PC-9 (cell line): ENCODE measurements around the gene RRAD.

Experiments
- CTCF ChIP-seq: fragments of 200-600 bp; sonication (generic); conservative IDR thresholded peaks from 2 replicates; pipeline ENCODE4 v1.6.1; 2017; ENCODE audit warnings: mixed run types, antibody characterized with exemption, mild to moderate bottlenecking, moderate library complexity
- EZH2 ChIP-seq: fragments of 200-600 bp; sonication (generic); IDR thresholded peaks from 2 replicates; pipeline ENCODE4 v1.8.0; 2017; ENCODE audit warnings: antibody characterized with exemption, low read depth

- TF ChIP-seq CTCF (peak; percentile 87), EZH2 (no peak)
These were observed 30.2 kb downstream of the RRAD start for GRCh38 chr16:66894948-66895688.
